GM12878 (cell line): ENCODE data around the gene CDCP2. TPM values are rescaled to one million over a fixed set of nuclear protein-coding genes. Genes with fewer than 3 reads are reported as not detected.

Experiments used
- ATAC-seq: fragments of 200-7000 bp; cut with Tn5 transposase; 3 replicates; pipeline ENCODE4 v1.9.1; 2020; ENCODE audit warnings: mild to moderate bottlenecking, moderate library complexity
- BruUV-seq: library from RNA; stranded (reverse); fragments of 400-500 nt; replicated peaks from 2 replicates; lab custom pipeline; 2021; lab: Mats Ljungman, UMichigan
- CTCF ChIA-PET: fragments of 300-600 bp; sonication (Branson Sonifier 250); formaldehyde crosslinking; extraction: SDS; loops from one replicate; lab custom pipeline; 2021; ENCODE audit warnings: inconsistent platforms; lab: Yijun Ruan, JAX
- POLR2A ChIA-PET: fragments of 350-600 bp; formaldehyde crosslinking; extraction: SDS; loops from one replicate; lab custom pipeline; 2021; ENCODE audit warnings: inconsistent platforms; lab: Charles Lee
- RAD21 ChIA-PET: fragments of 300-600 bp; sonication (Branson Sonifier 250); formaldehyde crosslinking; loops from one replicate; lab custom pipeline; 2023; ENCODE audit warnings: antibody characterized with exemption; ENCODE audit not compliant: unreplicated experiment; lab: Charles Lee
- SMC1A ChIA-PET: fragments of 300-600 bp; sonication (Branson Sonifier 250); formaldehyde crosslinking; loops from one replicate; lab custom pipeline; 2023; ENCODE audit not compliant: unreplicated experiment, uncharacterized antibody; lab: Charles Lee
- DNase-seq: peaks from one replicate; pipeline ENCODE4 v3.0.0-alpha.2; 2011; ENCODE audit warnings: low read depth, low spot score
- FAIRE-seq: peaks from 3 replicates; lab custom pipeline; 2011; peaks lifted over from hg19 to GRCh38; lab: Jason Lieb, UNC
- H2AFZ ChIP-seq: 2 replicates; pipeline ENCODE4 v1.6.0; 2011; ENCODE audit warnings: low read depth, low read length, control low read depth; ENCODE audit not compliant: control insufficient read depth
- H3K27ac ChIP-seq: 2 replicates; pipeline ENCODE4 v1.5.1; 2011; ENCODE audit warnings: control low read depth; ENCODE audit not compliant: control insufficient read depth, insufficient read depth
- H3K27me3 ChIP-seq, 2 experiments: replicated peaks in 1 of 2; 2 replicates each; pipeline versions ENCODE4 v1.6.0 to v1.6.1; 2011; ENCODE audit warnings: low read length in 1 of 2; ENCODE audit not compliant: control insufficient read depth in 2 of 2, insufficient read depth in 2 of 2
- H3K36me3 ChIP-seq, 2 experiments: 2 replicates each; pipeline ENCODE4 v1.5.1; 2011; ENCODE audit warnings: low read length in 1 of 2; ENCODE audit not compliant: control insufficient read depth in 2 of 2, insufficient read depth in 2 of 2
- H3K4me1 ChIP-seq: 2 replicates; pipeline ENCODE4 v1.6.1; 2011; ENCODE audit warnings: mild to moderate bottlenecking, low read length, moderate library complexity, mixed read lengths; ENCODE audit not compliant: control insufficient read depth, insufficient read depth
- H3K4me2 ChIP-seq: 2 replicates; pipeline ENCODE4 v1.6.0; 2011; ENCODE audit warnings: control low read depth; ENCODE audit not compliant: control insufficient read depth, insufficient read depth
- H3K4me3 ChIP-seq: fragments of 200-600 bp; sonication (generic); 2 replicates; pipeline ENCODE4 v1.5.1; 2016
- H3K79me2 ChIP-seq: 2 replicates; pipeline ENCODE4 v1.6.0; 2011; ENCODE audit warnings: low read length; ENCODE audit not compliant: control insufficient read depth, insufficient read depth
- H3K9ac ChIP-seq: 2 replicates; pipeline ENCODE4 v1.8.0; 2011; ENCODE audit warnings: low read length, control low read depth, mixed read lengths; ENCODE audit not compliant: control insufficient read depth, insufficient read depth
- H3K9me3 ChIP-seq: replicated peaks from 3 replicates; pipeline ENCODE4 v1.5.1; 2011; ENCODE audit warnings: mild to moderate bottlenecking, low read length; ENCODE audit not compliant: control insufficient read depth, insufficient read depth
- H4K20me1 ChIP-seq: 2 replicates; pipeline ENCODE4 v1.6.0; 2011; ENCODE audit not compliant: control insufficient read depth, insufficient read depth
- EZH2 ChIP-seq: IDR thresholded peaks from 2 replicates; pipeline ENCODE4 v1.6.1; 2012; ENCODE audit warnings: low read depth, mild to moderate bottlenecking, control low read depth, inconsistent platforms, low read length, borderline replicate concordance; ENCODE audit not compliant: control insufficient read depth
- IKZF1 ChIP-seq: fragments of 450-650 bp; conservative IDR thresholded peaks from 2 replicates; pipeline ENCODE4 v1.6.1; 2017; ENCODE audit warnings: antibody characterized with exemption, mild to moderate bottlenecking
- NFYA ChIP-seq: IDR thresholded peaks from 2 replicates; pipeline ENCODE4 v1.6.1; 2011; ENCODE audit warnings: low read depth, mild to moderate bottlenecking, low read length, improper control_type of control experiment, borderline replicate concordance
- RAD21 ChIP-seq: IDR thresholded peaks from 2 replicates; pipeline ENCODE4 v1.6.1; 2011; ENCODE audit warnings: mild to moderate bottlenecking, low read depth, low read length, moderate library complexity; ENCODE audit not compliant: insufficient read depth
- SIX5 ChIP-seq: IDR thresholded peaks from 2 replicates; pipeline ENCODE4 v1.6.1; 2011; ENCODE audit warnings: mild to moderate bottlenecking, low read depth, low read length, moderate library complexity; ENCODE audit not compliant: severe bottlenecking
- ZNF24 ChIP-seq: fragments of 450-650 bp; IDR thresholded peaks from 2 replicates; pipeline ENCODE4 v1.6.1; 2017; ENCODE audit warnings: antibody characterized with exemption, mild to moderate bottlenecking
- ZNF384 ChIP-seq: IDR thresholded peaks from 2 replicates; pipeline ENCODE4 v1.6.1; 2012; ENCODE audit warnings: low read depth, mild to moderate bottlenecking, low read length, improper control_type of control experiment, borderline replicate concordance
- WGBS: methylation state at CpG from one replicate; pipeline ENCODE4 v1.1.6; 2016; ENCODE audit warnings: low lambda C conversion rate; ENCODE audit not compliant: insufficient replicate concordance, insufficient coverage; ENCODE audit errors: missing lambda C conversion rate; 5-methylcytosine and 5-hydroxymethylcytosine counted together
- in situ Hi-C: fragments of 300-500 bp; cut with MboI; formaldehyde crosslinking; loops from 9 replicates; pipeline ENCODE4 v1.14.3; 2018; ENCODE audit warnings: mixed read lengths
- intact Hi-C: fragments of 100-400 bp; cut with micrococcal nuclease; formaldehyde crosslinking; loops from one replicate; pipeline ENCODE4 v1.14.2; 2022; ENCODE audit not compliant: unreplicated experiment
- polyA plus RNA-seq, 11 experiments: library from polyadenylated mRNA; depleted of rRNA in 4 of 11; unstranded in 6 of 11; stranded (reverse) in 5 of 11; fragments of >200 nt; fragmentation: Nextera tagmentation in 4 of 11; fragmentation: Illumina TruSeq in 1 of 11; extraction: Ambion mirVana in 4 of 11; extraction: Trizol in 1 of 11; gene quantifications; 1 replicate in 1 of 11; 2 replicates in 10 of 11; pipeline versions ENCODE4 v1.2.1 to v1.2.3, GENCODE V29; 2011 to 2016; ENCODE audit warnings: inconsistent platforms in 2 of 11, missing spikeins in 2 of 11, low read depth in 1 of 11
- total RNA-seq, 4 experiments: library from RNA; depleted of rRNA in 3 of 4; stranded (reverse); fragments of >200 nt in 3 of 4; fragmentation: Illumina TruSeq in 1 of 4; extraction: Trizol in 1 of 4; gene quantifications; 2 replicates each; pipeline versions ENCODE4 v1.2.1 to v1.2.3, GENCODE V29; 2013 to 2021
- TF ChIP-seq, protein P1 (sequence below): fragments of 450-650 bp; formaldehyde crosslinking; IDR thresholded peaks from 2 replicates; pipeline ENCODE4 v1.4.0; 2022; ENCODE audit warnings: mild to moderate bottlenecking, moderate library complexity
- TF ChIP-seq, protein P2 (sequence below): fragments of 450-650 bp; IDR thresholded peaks from 2 replicates; pipeline ENCODE4 v1.6.1; 2018; ENCODE audit warnings: borderline replicate concordance, mild to moderate bottlenecking; ENCODE audit not compliant: partially characterized antibody

CDCP2 gene
- total and polyA plus RNA-seq, 10 of the 15 experiments (the other 5 are each of a cell fraction or from before 2014, with no cell fraction given) = 0.06 TPM; not detected in 9

DNA sequence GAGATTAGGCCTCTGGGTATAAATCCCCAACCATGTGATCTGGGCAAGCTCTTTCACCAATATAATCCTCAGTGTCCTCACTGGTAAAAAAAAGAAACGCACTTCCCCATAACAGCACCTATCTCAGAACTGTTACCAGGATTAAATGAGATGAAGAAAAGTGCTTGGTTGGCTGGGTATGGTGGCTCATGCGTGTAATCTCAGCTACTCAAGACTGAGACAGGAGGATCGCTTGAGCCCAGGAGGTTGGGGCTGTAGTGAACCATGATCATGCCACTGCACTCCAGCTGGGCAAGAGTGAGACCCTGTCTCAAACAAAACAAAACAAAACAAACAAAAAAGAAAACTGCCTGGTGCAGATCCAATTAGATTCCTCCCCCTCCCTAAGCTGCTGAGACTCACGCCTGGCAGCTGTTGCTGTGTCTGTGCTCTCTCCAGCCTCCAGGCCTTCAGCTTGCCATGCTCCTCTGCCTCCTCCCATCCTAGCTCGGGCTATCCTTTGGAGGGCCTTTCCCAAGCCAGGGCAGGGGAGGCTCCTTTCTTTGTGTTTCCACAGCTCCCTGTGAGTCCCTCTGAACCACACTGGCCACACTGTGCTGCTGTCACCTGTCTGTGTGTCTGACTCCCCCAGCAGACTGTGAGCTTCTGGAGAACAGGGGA is 28.0 kb upstream of the CDCP2 start:
- no peak overlapping the region for H3K4me2 ChIP-seq
- no peaks in the 10 kb centered on the region for H3K79me2 ChIP-seq
- H4K20me1 ChIP-seq = no peaks in the 10 kb centered on the region
- no peak overlapping the region for H2AFZ ChIP-seq
- intact Hi-C loops = loop anchor here (5.0 kb wide), 2 partner anchors 306 to 631 kb away; no protein-coding TSS in a partner anchor
- 83% methylated on average over 5 of the region's 5 CpGs for whole genome bisulfite sequencing
- ChIA-PET SMC1A (interaction anchor here (1.2 to 2.1 kb wide), 6 partner anchors 7 to 309 kb away, joined by 3 to 8 read pairs (median 4); no protein-coding TSS in a partner anchor), POLR2A (no interaction called here), RAD21 (interaction anchor here (1.4 to 3.9 kb wide), 2 partner anchors 19 to 308 kb away, joined by 3 to 18 read pairs; partner anchors contain the start of genes CYB5RL and MRPL37), CTCF (interaction anchor here (0.5 to 2.5 kb wide), 11 partner anchors 8 to 309 kb away, joined by 3 to 34 read pairs (median 4); partner anchors contain the start of genes CYB5RL and MRPL37)
- no peaks in the 10 kb centered on the region for H3K9me3 ChIP-seq
- no peak for ATAC-seq
- no peaks in the 10 kb centered on the region for H3K4me1 ChIP-seq
- no peaks in the 10 kb centered on the region for H3K36me3 ChIP-seq
- no peak for TF ChIP-seq ZNF24
- no peak for TF ChIP-seq EZH2
- TF ChIP-seq IKZF1 = no peak
- no peak for TF ChIP-seq ZNF384
- TF ChIP-seq, protein P1, sequence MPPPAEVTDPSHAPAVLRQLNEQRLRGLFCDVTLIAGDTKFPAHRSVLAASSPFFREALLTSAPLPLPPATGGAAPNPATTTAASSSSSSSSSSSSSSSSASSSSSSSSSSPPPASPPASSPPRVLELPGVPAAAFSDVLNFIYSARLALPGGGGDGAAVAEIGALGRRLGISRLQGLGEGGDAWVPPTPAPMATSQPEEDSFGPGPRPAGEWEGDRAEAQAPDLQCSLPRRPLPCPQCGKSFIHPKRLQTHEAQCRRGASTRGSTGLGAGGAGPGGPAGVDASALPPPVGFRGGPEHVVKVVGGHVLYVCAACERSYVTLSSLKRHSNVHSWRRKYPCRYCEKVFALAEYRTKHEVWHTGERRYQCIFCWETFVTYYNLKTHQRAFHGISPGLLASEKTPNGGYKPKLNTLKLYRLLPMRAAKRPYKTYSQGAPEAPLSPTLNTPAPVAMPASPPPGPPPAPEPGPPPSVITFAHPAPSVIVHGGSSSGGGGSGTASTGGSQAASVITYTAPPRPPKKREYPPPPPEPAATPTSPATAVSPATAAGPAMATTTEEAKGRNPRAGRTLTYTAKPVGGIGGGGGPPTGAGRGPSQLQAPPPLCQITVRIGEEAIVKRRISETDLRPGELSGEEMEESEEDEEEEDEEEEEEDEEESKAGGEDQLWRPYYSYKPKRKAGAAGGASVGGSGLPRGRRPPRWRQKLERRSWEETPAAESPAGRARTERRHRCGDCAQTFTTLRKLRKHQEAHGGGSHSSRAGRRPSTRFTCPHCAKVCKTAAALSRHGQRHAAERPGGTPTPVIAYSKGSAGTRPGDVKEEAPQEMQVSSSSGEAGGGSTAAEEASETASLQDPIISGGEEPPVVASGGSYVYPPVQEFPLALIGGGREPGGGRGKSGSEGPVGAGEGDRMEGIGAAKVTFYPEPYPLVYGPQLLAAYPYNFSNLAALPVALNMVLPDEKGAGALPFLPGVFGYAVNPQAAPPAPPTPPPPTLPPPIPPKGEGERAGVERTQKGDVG (CRISPR knock-in tag) = no peak
- TF ChIP-seq NFYA = no peak
- TF ChIP-seq RAD21 = no peak
- TF ChIP-seq SIX5 = no peak
- TF ChIP-seq, protein P2, sequence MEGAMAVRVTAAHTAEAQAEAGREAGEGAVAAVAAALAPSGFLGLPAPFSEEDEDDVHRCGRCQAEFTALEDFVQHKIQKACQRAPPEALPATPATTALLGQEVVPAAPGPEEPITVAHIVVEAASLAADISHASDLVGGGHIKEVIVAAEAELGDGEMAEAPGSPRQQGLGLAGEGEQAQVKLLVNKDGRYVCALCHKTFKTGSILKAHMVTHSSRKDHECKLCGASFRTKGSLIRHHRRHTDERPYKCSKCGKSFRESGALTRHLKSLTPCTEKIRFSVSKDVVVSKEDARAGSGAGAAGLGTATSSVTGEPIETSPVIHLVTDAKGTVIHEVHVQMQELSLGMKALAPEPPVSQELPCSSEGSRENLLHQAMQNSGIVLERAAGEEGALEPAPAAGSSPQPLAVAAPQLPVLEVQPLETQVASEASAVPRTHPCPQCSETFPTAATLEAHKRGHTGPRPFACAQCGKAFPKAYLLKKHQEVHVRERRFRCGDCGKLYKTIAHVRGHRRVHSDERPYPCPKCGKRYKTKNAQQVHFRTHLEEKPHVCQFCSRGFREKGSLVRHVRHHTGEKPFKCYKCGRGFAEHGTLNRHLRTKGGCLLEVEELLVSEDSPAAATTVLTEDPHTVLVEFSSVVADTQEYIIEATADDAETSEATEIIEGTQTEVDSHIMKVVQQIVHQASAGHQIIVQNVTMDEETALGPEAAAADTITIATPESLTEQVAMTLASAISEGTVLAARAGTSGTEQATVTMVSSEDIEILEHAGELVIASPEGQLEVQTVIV = no peak
- in situ Hi-C loops = no loop called here
- H3K27ac ChIP-seq = no peak overlapping the region
- no peak for DNase-seq
- no peak overlapping the region for H3K4me3 ChIP-seq
- no TSS peak for BruUV-seq
- H3K27me3 ChIP-seq = no peaks in the 10 kb centered on the region
- H3K9ac ChIP-seq = no peak overlapping the region
- FAIRE-seq = no peak
